NT2/D1 (cell line): ENCODE results near the gene PAX2.

ENCODE experiments used
- YY1 ChIP-seq: IDR thresholded peaks from 2 replicates; pipeline ENCODE4 v1.6.1; 2011; ENCODE audit not compliant: insufficient read length, insufficient read depth
- ZNF274 ChIP-seq: IDR thresholded peaks from 2 replicates; pipeline ENCODE4 v1.6.1; 2011; ENCODE audit warnings: mild to moderate bottlenecking, low read depth, low read length

- no peak for TF ChIP-seq YY1
- no peak for TF ChIP-seq ZNF274
Measured at GRCh38 chr10:100864978-100865377, 119.6 kb downstream of the PAX2 start.
